AG09319 (cell line): ENCODE results near the gene RTL10.

Source experiments
- DNase-seq: peaks from one replicate; pipeline ENCODE4 v3.0.0-alpha.2; 2010; ENCODE audit warnings: low read depth; ENCODE audit errors: extremely low read depth
- CTCF ChIP-seq: IDR thresholded peaks from 2 replicates; pipeline ENCODE4 v1.5.1; 2011; ENCODE audit warnings: low read depth, mild to moderate bottlenecking, inconsistent platforms, low read length, moderate library complexity

The RTL10 gene

GRCh38 chr22:19815093-19815822 is 39.4 kb downstream of the RTL10 start:
- no peak for DNase-seq
- TF ChIP-seq CTCF = no peak

- no peak for DNase-seq
- TF ChIP-seq CTCF = no peak
Observed at GRCh38 chr22:19814428-19814827, 40.2 kb downstream of the RTL10 start.

GRCh38 chr22:19812910-19813309 is 41.8 kb downstream of the RTL10 start:
- no peak for TF ChIP-seq CTCF
- no peak for DNase-seq

DNA sequence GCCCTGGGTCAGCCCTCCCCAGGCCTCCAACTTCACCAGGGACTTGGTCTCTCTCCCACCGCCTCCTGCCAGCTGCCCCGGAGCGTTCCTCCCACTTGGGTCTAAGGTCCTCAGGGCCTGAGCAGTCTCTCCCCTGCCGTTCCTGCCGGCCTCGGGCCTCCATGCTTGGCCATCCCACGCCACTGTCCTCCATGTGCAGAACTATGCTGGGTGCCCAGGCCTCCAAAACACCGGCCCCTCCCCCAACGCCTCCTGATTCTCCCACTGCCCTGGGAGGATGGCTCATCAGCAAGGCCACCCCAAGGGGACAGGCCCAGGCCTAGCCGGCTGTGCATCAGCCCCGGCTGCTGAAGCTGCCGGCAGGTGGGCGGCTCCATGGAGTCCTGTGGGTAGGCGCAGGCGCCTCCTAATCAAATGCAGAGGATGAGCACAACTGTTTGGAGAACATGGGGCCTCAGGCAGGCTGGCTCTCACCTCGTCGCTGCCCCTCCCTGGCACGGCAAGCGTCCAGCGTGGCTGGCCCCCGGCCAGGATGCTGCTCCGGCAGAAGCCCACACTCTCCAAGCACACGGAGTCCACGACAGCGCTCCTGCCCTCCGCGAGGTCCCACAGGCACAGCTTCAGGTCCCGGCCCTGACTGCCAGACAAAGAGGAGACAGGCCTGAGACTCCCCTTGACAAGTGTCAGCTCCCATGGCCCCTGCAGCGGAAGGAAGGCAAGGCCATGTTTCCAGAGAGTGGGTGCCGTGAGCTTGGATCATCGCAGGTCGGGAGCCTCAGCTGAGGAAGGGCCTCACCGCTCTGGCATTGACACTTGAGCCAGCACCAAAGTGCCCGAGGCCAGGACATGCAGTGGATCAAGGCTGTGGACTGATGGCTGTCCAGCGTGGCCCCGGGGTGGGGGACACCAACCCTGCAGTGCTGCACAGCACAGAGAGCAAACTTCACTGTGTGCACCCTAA is 42.6 kb downstream of the RTL10 start:
- TF ChIP-seq CTCF = no peak
- no peak for DNase-seq

DNA sequence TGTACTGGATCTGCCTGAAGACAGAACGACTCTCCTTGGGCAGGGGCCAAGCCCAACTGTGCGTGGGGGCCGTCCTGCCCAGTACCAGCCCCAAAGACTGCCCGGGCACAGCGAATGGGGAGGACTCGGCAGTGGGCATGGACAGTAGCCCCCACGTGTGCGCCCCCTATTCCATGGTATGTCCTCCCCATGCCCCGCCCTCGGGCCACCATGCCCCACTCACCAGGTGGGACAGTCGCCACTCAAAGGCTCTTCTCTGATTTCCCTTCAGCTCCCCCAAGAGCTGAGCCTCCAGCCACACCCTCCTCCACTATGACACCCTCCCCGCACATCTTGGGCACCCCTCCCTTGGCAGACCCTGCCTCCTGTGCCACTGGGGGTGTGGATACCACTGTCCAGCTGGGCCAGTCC is 43.5 kb downstream of the RTL10 start:
- DNase-seq = no peak
- no peak for TF ChIP-seq CTCF

- TF ChIP-seq CTCF = no peak
- no peak for DNase-seq
Observed at GRCh38 chr22:19810381-19811201, 44.1 kb downstream of the RTL10 start.
